Measurements from ENCODE around the gene TMEM250. TPM values are rescaled to one million over a fixed set of nuclear protein-coding genes. Genes with fewer than 3 reads are reported as not detected.

TMEM250 gene
- total RNA-seq, 1 experiment from 2014 or later, result 34.0 TPM

GRCh38 chr9:136140966-136141365 is 22.3 kb upstream of the TMEM250 start:
- no TSS peak for BruUV-seq (replicated peaks)
- DNase-seq (ENCODE audit: low read depth, low spot score) (no peak), ATAC-seq (no peak)
- CTCF ChIA-PET, result no interaction called here
- Histone ChIP-seq H3K27ac (ENCODE audit: low read length) (no peak overlapping the region), H3K9me3 (ENCODE audit: control insufficient read depth, insufficient read depth, low read depth, low read length) (no peaks in the 10 kb centered on the region), H3K4me1 (ENCODE audit: control insufficient read depth, insufficient read depth, low read length) (no peaks in the 10 kb centered on the region), H3K27me3 (ENCODE audit: control insufficient read depth, insufficient read depth, low read length) (no peaks in the 10 kb centered on the region), H3K36me3 (ENCODE audit: control insufficient read depth, insufficient read depth, low read length) (no peaks in the 10 kb centered on the region), H3K4me3 (ENCODE audit: low read depth in 2 of 2, low read length in 2 of 2) (no peak overlapping the region)
- in situ Hi-C loops (cut with HindIII; ENCODE audit: low pct_unique_long_range_greater_than_20kb, low sequenced_read_pairs) (no loop called here), intact Hi-C loops (cut with micrococcal nuclease; ENCODE audit: unreplicated experiment) (no loop called here)
- TF ChIP-seq REST (IDR thresholded peaks at IDR 0.05; ENCODE audit: insufficient read depth in 1 of 2, low read depth in 2 of 2, low read length in 1 of 2) (no peak), CTCF (IDR thresholded peaks at IDR 0.05) (no peak), POLR2AphosphoS5 (IDR thresholded peaks at IDR 0.05; ENCODE audit: low read depth, low read length) (no peak), SIN3A (IDR thresholded peaks at IDR 0.05; ENCODE audit: borderline replicate concordance, insufficient read depth, low read depth, low read length) (no peak), TCF7L2 (IDR thresholded peaks at IDR 0.05; ENCODE audit: low read depth, low read length) (no peak)
- POLR2A ChIA-PET, result no interaction called here

GRCh38 chr9:136140046-136140445 is 21.4 kb upstream of the TMEM250 start:
- ChIA-PET POLR2A (interaction anchor here (0.7 kb wide), 1 partner anchor 88 kb away, joined by 3 read pairs; no protein-coding TSS in a partner anchor), CTCF (no interaction called here)
- Histone ChIP-seq H3K4me1 (ENCODE audit: control insufficient read depth, insufficient read depth, low read length) (peaks cover 4% of the 10 kb centered on the region; the same call in 1 of the 2 replicates), H3K4me3 (ENCODE audit: low read depth in 2 of 2, low read length in 2 of 2) (no peak overlapping the region), H3K9me3 (ENCODE audit: control insufficient read depth, insufficient read depth, low read depth, low read length) (no peaks in the 10 kb centered on the region), H3K36me3 (ENCODE audit: control insufficient read depth, insufficient read depth, low read length) (no peaks in the 10 kb centered on the region), H3K27ac (ENCODE audit: low read length) (no peak overlapping the region), H3K27me3 (ENCODE audit: control insufficient read depth, insufficient read depth, low read length) (no peaks in the 10 kb centered on the region)
- intact Hi-C loops (cut with micrococcal nuclease; ENCODE audit: unreplicated experiment), result no loop called here
- in situ Hi-C loops (cut with HindIII; ENCODE audit: low pct_unique_long_range_greater_than_20kb, low sequenced_read_pairs), result no loop called here
- no TSS peak for BruUV-seq (replicated peaks)
- DNase-seq (ENCODE audit: low read depth, low spot score) (no peak), ATAC-seq (no peak)
- no peak for TF ChIP-seq POLR2AphosphoS5 (IDR thresholded peaks at IDR 0.05; ENCODE audit: low read depth, low read length)
- TF ChIP-seq CTCF (IDR thresholded peaks at IDR 0.05), result no peak
- no peak for TF ChIP-seq SIN3A (IDR thresholded peaks at IDR 0.05; ENCODE audit: borderline replicate concordance, insufficient read depth, low read depth, low read length)
- no peak for TF ChIP-seq REST (IDR thresholded peaks at IDR 0.05; ENCODE audit: insufficient read depth in 1 of 2, low read depth in 2 of 2, low read length in 1 of 2)
- TF ChIP-seq TCF7L2 (IDR thresholded peaks at IDR 0.05; ENCODE audit: low read depth, low read length), result no peak

Data from Panc1 (cell line).